COLO668 (cell line): Measurements from ENCODE around the gene FAM107B.
"Not testable (repeated sequence)": the region's sequence is repeated elsewhere in the genome, so short reads cannot be mapped to it uniquely, and the experiment has no call there.

Experiments
- DNase-seq: peaks from one replicate; lab custom pipeline; 2025; ENCODE audit not compliant: unreplicated experiment; lab: John Stamatoyannopoulos, UW

The FAM107B gene

GRCh38 chr10:14737808-14738545 is 36.7 kb downstream of the FAM107B start:
- DNase-seq, result no peak

GRCh38 chr10:14736600-14737081 is 38.1 kb downstream of the FAM107B start:
- no peak for DNase-seq

DNA sequence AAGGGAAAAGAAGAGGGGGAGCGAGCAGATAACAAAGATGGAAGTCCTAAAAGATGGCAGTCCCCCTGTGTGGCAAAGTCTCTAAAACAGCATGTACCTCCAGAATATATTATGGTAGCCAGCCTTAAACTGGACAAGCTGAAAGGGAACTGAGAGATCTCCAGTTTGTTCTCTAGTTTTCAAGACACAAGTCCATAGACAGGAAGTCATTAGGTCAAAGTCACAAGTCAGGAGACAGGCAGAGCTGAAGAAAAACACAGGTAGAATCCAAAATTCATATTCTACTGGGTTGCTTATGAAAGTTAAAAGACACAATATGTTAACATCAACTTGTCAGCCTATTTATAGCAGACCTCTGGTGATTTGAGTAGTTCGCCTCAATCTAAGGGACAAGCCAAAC is 38.7 kb downstream of the FAM107B start:
- DNase-seq, result no peak

- DNase-seq, result no peak
Measured at GRCh38 chr10:14731875-14732512, 42.7 kb downstream of the FAM107B start.

GRCh38 chr10:14728346-14728745 is 46.4 kb downstream of the FAM107B start:
- DNase-seq, result no peak

GRCh38 chr10:14727924-14728323 is 46.8 kb downstream of the FAM107B start:
- no peak for DNase-seq

GRCh38 chr10:14727465-14727864 is 47.2 kb downstream of the FAM107B start:
- DNase-seq, result no peak

GRCh38 chr10:14724931-14725330 is 49.8 kb downstream of the FAM107B start:
- DNase-seq, result no peak

GRCh38 chr10:14723052-14723689 is 51.5 kb downstream of the FAM107B start:
- no peak for DNase-seq

DNA sequence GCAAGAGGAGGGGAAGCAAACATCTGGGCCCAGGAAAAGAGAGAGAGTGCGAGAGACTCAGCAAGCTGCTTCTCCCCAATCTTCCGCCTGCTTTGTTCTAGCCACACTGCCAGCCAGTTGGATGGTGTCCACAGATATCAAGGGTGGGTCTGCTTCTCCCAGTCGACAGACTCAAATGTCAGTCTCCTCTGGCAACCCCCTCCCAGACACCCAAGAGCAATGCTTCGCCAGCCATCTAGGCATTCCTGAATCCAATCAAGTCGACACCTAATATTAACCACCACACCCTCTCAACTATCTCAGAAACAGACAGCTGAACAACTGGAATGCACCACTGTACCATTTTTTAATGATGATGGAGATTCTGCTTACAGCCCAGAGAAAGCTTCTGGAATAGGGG is 57.1 kb downstream of the FAM107B start:
- DNase-seq, result no peak

- DNase-seq, result no peak
Measured at GRCh38 chr10:14712991-14713424, 61.7 kb downstream of the FAM107B start.

DNA sequence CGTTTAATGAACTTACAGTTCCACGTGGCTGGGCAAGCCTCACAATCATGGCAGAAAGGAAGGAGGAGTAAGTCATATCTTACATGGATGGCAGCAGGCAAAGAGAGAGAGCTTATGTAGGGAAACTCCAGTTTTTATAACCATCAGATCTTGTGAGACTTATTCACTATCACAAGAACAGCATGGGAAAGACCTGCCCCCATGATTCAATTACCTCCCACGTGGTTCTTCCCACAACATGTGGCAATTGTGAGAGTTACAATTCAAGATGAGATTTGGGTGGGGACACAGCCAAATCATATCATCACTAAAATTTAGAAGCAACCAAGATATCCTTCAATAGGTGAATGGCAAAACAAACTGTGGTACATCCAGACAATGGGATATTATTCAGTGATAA is 65.4 kb downstream of the FAM107B start:
- not testable (repeated sequence) for DNase-seq

DNA sequence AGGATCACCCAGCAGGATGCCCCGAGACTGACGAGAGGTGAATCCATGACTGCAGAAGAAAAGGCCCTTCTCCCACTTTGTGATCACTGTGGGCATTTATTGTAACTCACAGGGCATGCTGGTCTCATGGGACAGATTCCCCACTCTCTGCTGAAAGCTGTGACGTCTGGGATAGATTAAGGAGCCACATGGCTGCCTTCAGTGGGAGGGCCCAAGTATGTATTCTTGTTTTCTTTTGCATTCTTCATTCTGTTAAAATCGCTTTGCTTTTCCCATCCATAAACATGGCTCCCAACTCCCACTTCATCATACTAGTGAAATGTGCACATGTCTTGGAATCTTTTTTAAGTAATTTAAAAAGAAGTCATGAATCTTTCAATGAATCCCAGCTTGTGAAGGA is 67.2 kb downstream of the FAM107B start:
- no peak for DNase-seq

DNA sequence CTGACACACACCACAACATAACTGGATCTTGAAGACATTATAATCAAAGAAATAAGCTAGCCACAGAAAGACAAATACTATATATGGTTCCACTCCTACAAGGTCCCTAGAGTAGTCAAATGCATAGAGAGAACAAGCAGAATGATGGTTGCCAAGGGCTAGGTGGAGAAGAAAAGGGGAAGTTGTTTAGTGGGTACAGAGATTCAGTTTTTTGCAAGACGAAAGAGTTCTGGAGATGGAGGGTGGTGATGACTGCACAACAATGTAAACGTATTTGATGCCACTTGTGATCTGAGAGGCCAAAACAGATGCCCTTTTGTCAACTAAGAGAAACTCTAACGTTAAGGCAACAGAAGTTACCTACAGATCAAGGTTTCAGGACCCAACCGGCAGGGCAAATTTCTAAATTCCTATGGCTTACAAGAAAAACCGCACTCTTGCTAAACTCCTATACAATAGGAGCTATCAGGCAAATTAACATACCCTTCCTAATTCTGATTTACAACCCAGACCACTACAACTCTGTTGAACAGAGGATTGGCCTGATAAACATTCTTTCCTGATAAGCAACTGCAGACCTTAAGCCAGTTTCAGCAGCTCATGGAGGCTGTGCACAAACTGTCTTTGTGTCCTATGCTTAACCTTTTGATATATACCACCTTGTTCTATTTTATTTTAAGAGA is 69.0 kb downstream of the FAM107B start:
- DNase-seq, result no peak

DNA sequence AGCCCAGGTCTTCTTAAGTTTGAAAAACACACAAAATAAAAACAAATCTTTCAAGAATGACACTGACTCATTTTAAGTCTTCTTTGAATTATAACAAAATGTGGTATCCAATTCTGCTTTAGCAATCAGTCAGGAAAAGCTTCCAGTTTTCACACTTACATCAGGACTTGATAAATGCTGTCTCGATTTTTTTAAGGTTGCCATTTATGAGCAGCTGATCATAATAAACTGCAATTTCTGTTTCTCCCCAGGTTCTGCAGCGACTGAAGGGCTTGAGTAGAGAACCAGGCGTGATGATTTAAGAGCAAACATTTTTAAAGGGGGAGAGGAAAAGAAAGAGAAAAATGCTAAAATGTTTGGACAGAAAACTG is 71.1 kb downstream of the FAM107B start:
- no peak for DNase-seq

GRCh38 chr10:14701466-14701865 is 73.2 kb downstream of the FAM107B start:
- no peak for DNase-seq

DNA sequence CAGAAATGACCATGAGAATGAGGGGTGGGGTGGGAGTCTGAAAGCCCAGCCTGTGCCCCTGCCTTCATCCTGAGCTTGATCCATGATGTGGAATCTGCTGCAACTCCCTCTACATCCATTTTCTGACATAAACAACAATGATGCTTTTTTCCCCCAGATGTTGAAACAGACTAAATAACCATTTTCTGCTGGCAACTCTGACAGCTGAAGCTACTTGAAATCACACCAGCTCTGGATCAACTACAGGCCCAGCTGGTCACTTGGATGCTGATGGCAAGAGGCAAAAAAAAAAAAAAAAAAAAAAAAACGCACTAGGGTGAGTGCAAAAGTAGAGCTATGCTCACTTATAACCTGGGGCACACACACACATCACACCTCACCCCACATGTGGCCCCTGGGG is 74.2 kb downstream of the FAM107B start:
- no peak for DNase-seq

GRCh38 chr10:14699482-14699881 is 75.2 kb downstream of the FAM107B start:
- DNase-seq, result no peak

DNA sequence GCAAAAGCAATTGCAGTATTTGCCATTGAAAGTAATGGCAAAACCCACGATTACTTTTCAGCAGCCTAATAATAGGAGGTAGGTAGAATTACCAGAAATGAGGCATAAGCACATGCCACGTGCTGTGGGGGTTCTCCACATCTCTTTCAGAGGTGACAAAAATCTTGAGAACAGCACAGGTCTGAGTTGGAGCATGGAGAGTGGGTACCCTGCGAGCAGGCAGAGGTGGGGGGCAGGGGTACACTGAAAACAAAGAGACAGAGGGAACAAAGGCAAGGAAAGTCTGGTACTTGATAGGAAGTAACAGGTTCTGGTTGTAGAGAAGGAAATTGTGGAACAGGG is 75.9 kb downstream of the FAM107B start:
- DNase-seq, result no peak

DNA sequence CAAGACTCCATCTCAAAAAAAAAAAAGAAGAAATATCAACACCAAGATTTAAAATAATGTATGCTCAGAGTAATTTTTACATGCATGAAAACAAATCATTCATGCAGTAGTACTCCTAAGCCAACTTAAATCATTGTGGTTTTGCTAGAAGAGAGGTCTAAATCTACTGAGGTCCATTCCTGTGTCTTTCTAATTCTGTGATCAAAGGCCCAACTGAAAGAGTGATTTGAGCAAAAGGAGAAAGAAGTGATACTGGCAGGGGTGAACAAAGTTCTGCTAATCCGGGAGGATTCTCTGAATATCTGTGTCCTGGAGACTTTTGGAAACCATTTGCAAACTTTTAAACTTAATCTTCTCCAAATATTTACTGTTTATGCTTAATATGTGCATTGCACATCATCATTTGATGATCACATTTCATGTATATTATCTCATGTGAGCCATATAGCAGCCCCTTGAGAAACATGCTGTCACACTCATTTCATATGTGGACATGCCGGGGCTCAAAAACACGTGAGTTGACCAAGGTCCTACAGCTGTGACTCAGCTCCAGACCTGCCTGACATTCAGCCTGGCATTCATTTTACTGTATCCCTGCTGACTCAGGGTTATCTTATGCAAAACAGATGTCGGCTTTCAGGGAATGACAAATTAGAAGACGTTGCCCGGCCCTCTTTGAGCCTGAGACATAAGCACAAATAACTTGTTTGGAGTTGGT is 76.4 kb downstream of the FAM107B start:
- DNase-seq, result no peak

GRCh38 chr10:14697281-14697680 is 77.4 kb downstream of the FAM107B start:
- DNase-seq, result no peak
